Thyroid gland (tissue), 4 donors: ENCODE results near the gene STAG1. TPM values are rescaled to one million over a fixed set of nuclear protein-coding genes. Genes with fewer than 3 reads are reported as not detected.

ENCODE experiments used
- DNase-seq, 2 donors: peaks; one replicate each; pipeline ENCODE4 v3.0.0-alpha.2; 2019
- H3K27ac ChIP-seq, 3 donors: fragments of 200-600 bp; sonication (generic); 1 replicate in 2 of 3; 2 replicates in 1 of 3; pipeline ENCODE4 v1.5.1; 2016 to 2019; ENCODE audit warnings: mild to moderate bottlenecking in 1 of 3, moderate library complexity in 1 of 3
- H3K27me3 ChIP-seq: fragments of 200-600 bp; sonication (generic); one replicate; pipeline ENCODE4 v1.5.1; 2019
- H3K36me3 ChIP-seq, 2 donors: fragments of 200-600 bp; sonication (generic); one replicate each; pipeline ENCODE4 v1.5.1; 2016 to 2019
- H3K4me1 ChIP-seq, 2 donors: fragments of 200-600 bp; sonication (generic); one replicate each; pipeline ENCODE4 v1.5.1; 2017 to 2019
- H3K4me3 ChIP-seq, 3 donors: fragments of 200-600 bp; sonication (generic); replicated peaks in 1 of 3; 1 replicate in 2 of 3; 2 replicates in 1 of 3; pipeline ENCODE4 v1.5.1; 2016; ENCODE audit warnings: mild to moderate bottlenecking in 1 of 3
- H3K9me3 ChIP-seq: fragments of 200-600 bp; sonication (generic); one replicate; pipeline ENCODE4 v1.5.1; 2017
- POLR2A ChIP-seq, 2 donors: fragments of 450-650 bp; IDR thresholded peaks; one replicate each; pipeline ENCODE4 v1.6.1; 2017; ENCODE audit warnings: antibody characterized with exemption in 2 of 2, mild to moderate bottlenecking in 2 of 2, moderate library complexity in 1 of 2
- WGBS, 2 donors: methylation state at CpG; one replicate each; pipeline ENCODE4 v1.1.5; 2017; 5-methylcytosine and 5-hydroxymethylcytosine counted together
- intact Hi-C: fragments of 100-400 bp; cut with DNase I; formaldehyde crosslinking; loops from one replicate; pipeline ENCODE4 v1.15.1; 2023
- small RNA-seq: library from RNA; depleted of rRNA; stranded (forward); fragments of <200 nt; gene quantifications from one replicate; pipeline ENCODE3, GENCODE V24; 2016
- total RNA-seq, 4 donors: library from RNA; depleted of rRNA; stranded (reverse); fragments of >200 nt; gene quantifications; one replicate each; pipeline ENCODE4 v1.2.3, GENCODE V29; 2016
- TF ChIP-seq, protein P1 (sequence below), 6 experiments: fragments of 200-600 bp in 3 of 6; fragments of 450-650 bp in 3 of 6; sonication (generic) in 3 of 6; IDR thresholded peaks; one replicate each; pipeline ENCODE4 v1.5.1; 2016 to 2019; ENCODE audit warnings: antibody characterized with exemption in 6 of 6, mild to moderate bottlenecking in 2 of 6, inconsistent platforms in 1 of 6, moderate library complexity in 1 of 6

Gene STAG1
- total RNA-seq, 4 donors from 2014 or later, result 50.5 to 68.8 (median 54.4) TPM

GRCh38 chr3:136292500-136292899, 459.7 kb downstream of the STAG1 start:
- no peak for TF ChIP-seq POLR2A (IDR thresholded peaks at IDR 0.05)
- TF ChIP-seq, protein P1, sequence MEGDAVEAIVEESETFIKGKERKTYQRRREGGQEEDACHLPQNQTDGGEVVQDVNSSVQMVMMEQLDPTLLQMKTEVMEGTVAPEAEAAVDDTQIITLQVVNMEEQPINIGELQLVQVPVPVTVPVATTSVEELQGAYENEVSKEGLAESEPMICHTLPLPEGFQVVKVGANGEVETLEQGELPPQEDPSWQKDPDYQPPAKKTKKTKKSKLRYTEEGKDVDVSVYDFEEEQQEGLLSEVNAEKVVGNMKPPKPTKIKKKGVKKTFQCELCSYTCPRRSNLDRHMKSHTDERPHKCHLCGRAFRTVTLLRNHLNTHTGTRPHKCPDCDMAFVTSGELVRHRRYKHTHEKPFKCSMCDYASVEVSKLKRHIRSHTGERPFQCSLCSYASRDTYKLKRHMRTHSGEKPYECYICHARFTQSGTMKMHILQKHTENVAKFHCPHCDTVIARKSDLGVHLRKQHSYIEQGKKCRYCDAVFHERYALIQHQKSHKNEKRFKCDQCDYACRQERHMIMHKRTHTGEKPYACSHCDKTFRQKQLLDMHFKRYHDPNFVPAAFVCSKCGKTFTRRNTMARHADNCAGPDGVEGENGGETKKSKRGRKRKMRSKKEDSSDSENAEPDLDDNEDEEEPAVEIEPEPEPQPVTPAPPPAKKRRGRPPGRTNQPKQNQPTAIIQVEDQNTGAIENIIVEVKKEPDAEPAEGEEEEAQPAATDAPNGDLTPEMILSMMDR (IDR thresholded peaks at IDR 0.05), result no peak
- no peaks in the 10 kb centered on the region for H3K9me3 ChIP-seq
- WGBS, 2 donors, result 95 to 100% methylated on average over 1 of the region's 1 CpG
- no peaks in the 10 kb centered on the region for H3K36me3 ChIP-seq
- H3K27me3 ChIP-seq, result no peaks in the 10 kb centered on the region
- no peak for DNase-seq
- H3K27ac ChIP-seq, result no peak overlapping the region
- H3K4me1 ChIP-seq, result no peaks in the 10 kb centered on the region
- intact Hi-C loops, result no loop called here
- H3K4me3 ChIP-seq, result no peak overlapping the region

DNA sequence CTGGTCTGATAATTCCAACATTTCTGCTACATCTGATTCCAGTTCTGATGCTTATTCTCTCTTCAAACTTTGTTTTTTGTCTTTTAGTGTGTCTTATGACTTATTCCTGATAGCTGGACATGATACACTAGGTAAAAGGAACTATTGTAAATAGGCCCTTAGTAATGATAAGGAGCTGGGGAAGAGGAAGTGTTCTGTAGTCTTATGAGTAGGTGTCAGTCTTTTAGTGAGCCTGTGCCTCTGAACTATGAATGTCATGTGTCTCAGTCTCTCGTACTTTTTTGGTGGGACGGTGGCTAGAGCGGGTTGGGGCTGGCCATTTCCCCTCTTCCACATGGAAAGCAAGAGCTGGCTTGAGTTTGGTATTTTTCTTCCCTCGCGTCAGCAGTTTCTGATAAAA, 460.9 kb downstream of the STAG1 start:
- intact Hi-C loops, result no loop called here
- DNase-seq, result no peak
- Histone ChIP-seq H3K9me3 (no peaks in the 10 kb centered on the region), H3K36me3 (no peaks in the 10 kb centered on the region), H3K4me1 (no peaks in the 10 kb centered on the region), H3K4me3 (no peak overlapping the region), H3K27ac (no peak overlapping the region), H3K27me3 (no peaks in the 10 kb centered on the region)
- no peak for TF ChIP-seq POLR2A (IDR thresholded peaks at IDR 0.05)
- TF ChIP-seq, protein P1 (IDR thresholded peaks at IDR 0.05), result no peak
- 96 to 100% methylated on average over 5 of the region's 5 CpGs for WGBS, 2 donors

Small RNA genes lying within 50 kb of the gene (small RNA-seq; reads per million reads assigned to genes)
- gene RNU6-1284P (not detected), gene RNU6-789P (not detected)

Other genes with a start within 250 kb of the STAG1 start
- 10 to 100 TPM in 3 of 4 donors, 1 to 10 TPM in 1; 9.6 to 12.6 (median 11.5) TPM for gene SLC35G2, start 66.7 kb upstream of the STAG1 start, total RNA-seq
- gene NCK1, start 109.8 kb upstream of the STAG1 start, total RNA-seq, result 10 to 100 TPM; 46.1 to 64.4 (median 47.0) TPM
- 1 to 10 TPM in 2 of 4 donors, under 1 TPM in 1, not detected in 1; 0.33 to 1.6 (median 1.6) TPM for gene IL20RB, start 205.6 kb upstream of the STAG1 start, total RNA-seq